Right hindlimb (tissue), 1 donor: Measurements from ENCODE around the gene PDLIM4.

ENCODE experiments used
- DNase-seq: peaks from one replicate; pipeline ENCODE4 v3.0.0-alpha.2; 2018

PDLIM4 gene

GRCh38 chr5:132313961-132314432 is 56.5 kb downstream of the PDLIM4 start:
- DNase-seq: no peak

GRCh38 chr5:132315529-132316067 is 58.1 kb downstream of the PDLIM4 start:
- DNase-seq: no peak

- DNase-seq: no peak
Measured at GRCh38 chr5:132319975-132320374, 62.5 kb downstream of the PDLIM4 start.

GRCh38 chr5:132321109-132321721 is 63.7 kb downstream of the PDLIM4 start:
- no peak for DNase-seq

GRCh38 chr5:132322266-132322665 is 64.8 kb downstream of the PDLIM4 start:
- DNase-seq: no peak
